Measurements from ENCODE around the gene CPNE2.

CPNE2 gene

DNA sequence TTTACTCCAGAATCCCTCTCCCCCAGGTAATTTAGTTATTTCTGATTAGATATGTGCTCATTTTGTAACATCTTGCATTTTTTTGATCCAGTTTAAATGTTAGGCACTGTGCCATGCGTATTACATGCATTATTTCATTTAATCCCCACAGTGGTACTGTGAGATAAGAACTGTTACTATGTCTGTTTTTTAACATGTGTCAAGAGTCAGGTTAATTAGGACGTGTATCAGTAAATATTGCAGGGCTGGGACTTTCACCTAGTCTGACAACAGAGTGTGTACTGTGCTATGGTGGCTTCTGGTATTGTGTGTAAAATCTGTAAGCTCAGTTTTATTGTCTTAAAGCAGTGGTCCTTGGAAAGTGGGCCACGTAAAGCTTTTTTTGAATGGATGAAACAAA is 104.4 kb downstream of the CPNE2 start:
- H3K27ac ChIP-seq, result no peak overlapping the region
- H3K36me3 ChIP-seq (replicated peaks), result no peaks in the 10 kb centered on the region
- TF ChIP-seq, protein P1, sequence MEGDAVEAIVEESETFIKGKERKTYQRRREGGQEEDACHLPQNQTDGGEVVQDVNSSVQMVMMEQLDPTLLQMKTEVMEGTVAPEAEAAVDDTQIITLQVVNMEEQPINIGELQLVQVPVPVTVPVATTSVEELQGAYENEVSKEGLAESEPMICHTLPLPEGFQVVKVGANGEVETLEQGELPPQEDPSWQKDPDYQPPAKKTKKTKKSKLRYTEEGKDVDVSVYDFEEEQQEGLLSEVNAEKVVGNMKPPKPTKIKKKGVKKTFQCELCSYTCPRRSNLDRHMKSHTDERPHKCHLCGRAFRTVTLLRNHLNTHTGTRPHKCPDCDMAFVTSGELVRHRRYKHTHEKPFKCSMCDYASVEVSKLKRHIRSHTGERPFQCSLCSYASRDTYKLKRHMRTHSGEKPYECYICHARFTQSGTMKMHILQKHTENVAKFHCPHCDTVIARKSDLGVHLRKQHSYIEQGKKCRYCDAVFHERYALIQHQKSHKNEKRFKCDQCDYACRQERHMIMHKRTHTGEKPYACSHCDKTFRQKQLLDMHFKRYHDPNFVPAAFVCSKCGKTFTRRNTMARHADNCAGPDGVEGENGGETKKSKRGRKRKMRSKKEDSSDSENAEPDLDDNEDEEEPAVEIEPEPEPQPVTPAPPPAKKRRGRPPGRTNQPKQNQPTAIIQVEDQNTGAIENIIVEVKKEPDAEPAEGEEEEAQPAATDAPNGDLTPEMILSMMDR (IDR thresholded peaks at IDR 0.05; ENCODE audit: low read depth, low read length, missing control alignments), result no peak
- no peaks in the 10 kb centered on the region for H3K27me3 ChIP-seq (replicated peaks)
- DNase-seq, result no peak
- in situ Hi-C loops (cut with HindIII; ENCODE audit: low pct_ligation_motif_present, low sequenced_read_pairs), result no loop called here
- H3K4me3 ChIP-seq (ENCODE audit: low read depth, low read length), result no peak overlapping the region

Data from brain microvascular endothelial cell (primary cell).